H1 (cell line): ENCODE measurements around the gene ZNF254. TPM values are rescaled to one million over a fixed set of nuclear protein-coding genes. Genes with fewer than 3 reads are reported as not detected.

Source experiments
- polyA plus RNA-seq, 7 experiments: library from polyadenylated mRNA; depleted of rRNA in 3 of 7; stranded (reverse) in 5 of 7; unstranded in 2 of 7; fragments of >200 nt in 5 of 7; fragments of 200-250 nt in 2 of 7; gene quantifications; 1 replicate in 5 of 7; 2 replicates in 1 of 7; 4 replicates in 1 of 7; pipeline versions ENCODE4 v1.2.1 to v1.2.3, GENCODE V29; 2011 to 2013; ENCODE audit warnings: missing spikeins in 2 of 7, mixed read lengths in 2 of 7
- total RNA-seq: library from RNA; stranded (reverse); fragmentation: NEBNext Ultra II Directional; extraction: Animal tissue kit (Norgen Biotek cat#: 25700); gene quantifications from 2 replicates; pipeline ENCODE4 v1.2.1, GENCODE V29; 2021

Gene ZNF254
- total and polyA plus RNA-seq, 2 of the 8 experiments (the other 6 are each of a cell fraction or from before 2014, with no cell fraction given), result 4.4 to 22.0 TPM

Other genes starting within 250 kb of the ZNF254 start
- gene ZNF726, start 172.3 kb upstream of the ZNF254 start, total RNA-seq, result not detected in 2 replicates
- not detected in 2 replicates for gene ZNF726, start 172.3 kb upstream of the ZNF254 start, polyA plus RNA-seq (2011; rRNA removed)